GM19193 (cell line): Measurements from ENCODE around the gene SARS2.

ENCODE experiments used
- POLR2A ChIP-seq: IDR thresholded peaks from 4 replicates; pipeline ENCODE4 v1.6.1; 2011; ENCODE audit not compliant: insufficient read depth, insufficient read length; ENCODE audit errors: extremely low read depth

Gene SARS2

GRCh38 chr19:38867171-38867780 is 63.3 kb downstream of the SARS2 start:
- no peak for TF ChIP-seq POLR2A
